Fibroblast of skin of back (primary cell): ENCODE results near the gene KCTD10. TPM values are rescaled to one million over a fixed set of nuclear protein-coding genes. Genes with fewer than 3 reads are reported as not detected.

Experiments
- DNase-seq: peaks from one replicate; pipeline ENCODE4 v3.0.0-alpha.2; 2013
- polyA plus RNA-seq, 2 experiments: library from polyadenylated mRNA; unstranded; fragments of 120-200 nt; gene quantifications; one replicate each; pipeline ENCODE4 v1.2.1, GENCODE V29; 2013; ENCODE audit not compliant: insufficient read length in 2 of 2

The KCTD10 gene, protein sequence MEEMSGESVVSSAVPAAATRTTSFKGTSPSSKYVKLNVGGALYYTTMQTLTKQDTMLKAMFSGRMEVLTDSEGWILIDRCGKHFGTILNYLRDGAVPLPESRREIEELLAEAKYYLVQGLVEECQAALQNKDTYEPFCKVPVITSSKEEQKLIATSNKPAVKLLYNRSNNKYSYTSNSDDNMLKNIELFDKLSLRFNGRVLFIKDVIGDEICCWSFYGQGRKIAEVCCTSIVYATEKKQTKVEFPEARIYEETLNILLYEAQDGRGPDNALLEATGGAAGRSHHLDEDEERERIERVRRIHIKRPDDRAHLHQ
- 99.4 TPM for polyA plus RNA-seq (2013, experiment 1 of 2; ENCODE audit: insufficient read length)
- 110 TPM for polyA plus RNA-seq (2013, experiment 2 of 2; ENCODE audit: insufficient read length)

DNA sequence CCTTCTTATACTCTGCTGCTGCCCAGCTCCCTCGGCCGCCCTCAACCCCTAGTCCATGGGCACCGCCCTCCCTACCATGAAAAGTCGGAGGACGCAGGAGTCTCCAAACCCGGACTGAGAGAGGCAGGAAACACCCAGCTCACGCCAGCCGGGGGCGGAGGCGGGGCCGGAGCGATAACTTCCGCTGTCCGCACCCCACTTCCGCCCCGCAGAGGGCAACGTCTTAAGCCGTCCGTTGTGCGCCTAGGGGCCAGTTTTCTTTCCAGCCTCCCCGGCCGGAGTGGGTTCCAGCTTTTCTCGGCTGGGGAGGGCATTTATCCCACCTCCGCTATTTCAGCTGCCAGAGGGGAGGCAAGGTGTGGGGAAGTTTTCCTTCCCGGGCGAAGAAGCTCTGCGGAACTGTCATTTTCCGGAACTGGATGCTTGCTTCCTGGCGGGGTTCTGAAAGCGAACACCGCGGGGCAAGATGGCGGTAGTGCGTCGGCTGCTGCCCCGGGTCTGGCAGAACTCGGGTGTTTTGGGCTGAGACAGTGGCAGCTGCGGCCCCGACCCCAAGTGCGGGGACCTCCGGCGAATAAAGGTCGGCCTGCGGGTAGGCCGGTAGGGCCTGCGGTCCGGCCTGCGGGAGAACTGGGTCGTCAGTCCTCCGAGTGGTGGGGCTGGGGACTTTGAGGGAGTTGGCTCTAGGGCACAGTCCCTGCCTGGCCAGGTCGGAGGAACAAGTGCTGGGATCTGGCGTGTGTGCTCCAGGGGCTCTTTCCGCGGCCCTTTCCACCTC, at the start of gene KCTD10, which contains the start of gene UBE3B:
TSS of gene KCTD10 (minus strand) at position 116 of the 778 bp plus-strand sequence. CDS start at position 78, 38 bp downstream.
TSS of gene UBE3B (plus strand) at position 450 of the 778 bp plus-strand sequence. CDS start 5,918 bp downstream, outside the sequence.
- peak; percentile 89 for DNase-seq

DNA sequence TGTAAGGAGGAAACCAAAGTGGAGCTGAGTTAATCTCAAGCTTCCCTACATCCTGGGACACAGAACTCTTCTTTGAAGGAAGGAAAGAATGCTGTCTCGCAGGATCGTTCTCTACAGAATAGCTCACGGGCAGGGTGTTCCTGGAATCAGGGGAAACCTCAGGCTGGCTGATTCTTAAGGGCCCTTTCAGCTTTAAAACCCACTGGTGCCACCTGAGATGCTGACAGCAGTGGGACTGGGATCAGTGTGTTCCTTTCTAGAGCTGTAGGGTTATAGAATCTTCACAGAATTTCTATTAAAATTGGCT, 48.1 kb upstream of the KCTD10 start:
- DNase-seq = no peak

DNA sequence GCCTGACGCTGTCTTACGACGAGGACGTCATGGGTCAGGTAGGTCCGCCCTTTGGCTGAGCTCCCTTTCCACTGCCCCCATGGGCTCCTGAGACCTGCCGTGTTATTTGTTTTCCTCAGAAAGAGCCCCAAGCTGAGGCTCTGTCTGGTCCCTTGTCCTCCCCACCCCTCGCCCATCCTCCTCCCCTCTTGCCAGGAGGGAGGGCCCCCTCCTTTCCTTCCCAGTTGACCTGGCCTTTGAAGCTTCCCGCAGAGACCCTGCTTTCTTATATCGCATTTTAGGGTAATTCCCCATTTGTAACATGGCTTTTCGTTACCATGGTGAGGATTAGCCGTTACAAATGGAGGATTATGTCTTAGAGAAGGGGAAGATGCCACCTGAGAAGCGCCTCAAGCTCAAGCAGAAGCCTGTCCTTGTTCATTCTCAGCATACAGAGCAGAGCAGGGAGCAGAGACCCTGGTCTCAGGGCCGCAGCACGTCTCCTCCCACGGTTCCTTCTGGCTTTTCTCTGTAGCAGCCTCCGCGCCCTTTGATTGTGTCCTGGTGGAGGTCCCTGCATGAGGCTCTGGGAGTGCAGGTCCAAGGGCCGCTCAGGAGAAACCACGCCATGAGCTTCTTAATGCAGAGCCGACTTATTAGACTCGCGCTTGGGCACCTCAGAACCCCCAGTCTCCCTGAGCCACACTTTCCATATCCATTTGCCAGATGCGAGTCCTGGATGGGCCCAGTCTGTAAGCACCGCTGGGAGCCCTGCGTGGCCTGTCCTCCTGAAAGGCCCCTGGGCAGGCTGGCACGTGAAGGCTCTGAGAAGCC, 47.6 kb upstream of the KCTD10 start:
- DNase-seq = no peak

DNA sequence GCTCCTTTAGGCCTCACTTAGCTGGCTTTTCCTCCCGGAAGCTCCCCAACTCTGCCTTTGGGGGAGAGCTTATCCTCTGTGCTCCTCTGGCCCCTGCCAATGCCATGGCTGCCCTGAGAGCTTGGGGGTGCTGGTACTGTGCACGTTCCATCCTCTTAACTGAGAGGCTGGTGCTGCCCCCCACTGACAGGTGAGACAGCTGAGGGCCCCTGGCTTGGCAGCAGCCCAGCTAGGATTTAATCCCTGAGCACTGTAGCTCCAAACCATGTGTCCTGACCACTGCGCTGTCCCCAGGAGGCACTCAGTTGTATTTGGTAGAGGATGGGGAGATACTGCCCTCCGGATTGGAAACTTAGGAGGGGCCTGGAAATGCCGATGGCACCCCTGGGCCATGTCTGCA, 46.4 kb upstream of the KCTD10 start:
- no peak for DNase-seq

DNA sequence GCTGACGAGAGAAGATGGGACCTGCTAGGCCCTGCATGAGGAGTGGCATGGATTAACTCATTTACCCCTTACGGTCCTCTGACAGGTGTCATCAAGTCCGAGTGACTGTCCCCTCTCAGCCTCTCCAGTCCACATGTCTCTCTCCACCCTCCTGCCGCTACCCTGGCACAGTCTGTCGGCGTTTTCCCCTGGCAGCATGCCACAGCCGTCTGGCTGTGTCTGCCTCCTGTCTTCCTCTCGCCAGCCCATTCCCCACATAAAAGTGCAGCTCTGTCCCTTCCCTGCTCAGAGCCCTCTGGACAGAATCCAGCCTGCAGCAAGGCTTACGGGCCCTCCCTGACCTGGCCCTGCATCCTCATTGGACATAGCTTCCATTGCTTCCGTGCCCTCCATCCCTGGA, 46.0 kb upstream of the KCTD10 start:
- DNase-seq = no peak

DNA sequence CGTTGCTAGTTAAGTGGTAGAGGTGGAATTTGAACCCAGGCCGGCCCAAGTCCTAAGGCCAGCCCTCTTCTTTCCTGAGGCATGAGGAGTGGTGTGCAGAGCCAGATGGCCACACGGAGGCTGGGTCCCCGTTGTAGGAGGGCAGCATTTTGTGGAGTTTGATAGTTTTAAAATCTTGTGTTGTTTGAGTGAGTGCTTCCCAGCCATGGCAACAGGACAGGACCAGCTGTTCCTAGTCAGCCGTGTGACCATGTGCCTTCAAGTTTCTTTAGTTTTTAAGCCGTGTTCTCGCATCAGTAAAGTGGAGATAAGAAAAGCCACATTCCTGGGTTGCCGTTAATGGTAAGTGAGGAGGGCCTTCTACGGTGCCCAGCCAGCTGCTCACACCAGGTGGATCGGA, 44.7 kb upstream of the KCTD10 start:
- no peak for DNase-seq

DNA sequence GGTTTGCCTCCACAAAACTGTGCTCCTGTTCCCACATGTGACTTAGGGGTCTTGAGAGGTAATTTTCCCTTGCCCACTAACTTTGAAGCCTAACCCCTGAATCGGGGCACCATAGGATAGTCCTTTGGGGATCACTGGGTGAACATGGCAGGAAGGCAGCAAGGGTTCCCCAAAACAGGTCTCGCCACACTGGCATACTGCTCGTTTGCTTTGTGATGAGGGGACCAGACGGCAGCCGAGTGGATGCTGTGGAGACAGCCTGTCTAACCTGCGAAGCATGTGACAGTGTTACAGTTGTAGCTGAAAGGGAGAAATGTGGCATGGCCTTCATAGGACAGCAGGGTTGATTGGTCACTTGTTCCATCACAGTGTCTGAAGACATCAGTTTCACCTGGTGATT, 42.7 kb upstream of the KCTD10 start:
- no peak for DNase-seq

DNA sequence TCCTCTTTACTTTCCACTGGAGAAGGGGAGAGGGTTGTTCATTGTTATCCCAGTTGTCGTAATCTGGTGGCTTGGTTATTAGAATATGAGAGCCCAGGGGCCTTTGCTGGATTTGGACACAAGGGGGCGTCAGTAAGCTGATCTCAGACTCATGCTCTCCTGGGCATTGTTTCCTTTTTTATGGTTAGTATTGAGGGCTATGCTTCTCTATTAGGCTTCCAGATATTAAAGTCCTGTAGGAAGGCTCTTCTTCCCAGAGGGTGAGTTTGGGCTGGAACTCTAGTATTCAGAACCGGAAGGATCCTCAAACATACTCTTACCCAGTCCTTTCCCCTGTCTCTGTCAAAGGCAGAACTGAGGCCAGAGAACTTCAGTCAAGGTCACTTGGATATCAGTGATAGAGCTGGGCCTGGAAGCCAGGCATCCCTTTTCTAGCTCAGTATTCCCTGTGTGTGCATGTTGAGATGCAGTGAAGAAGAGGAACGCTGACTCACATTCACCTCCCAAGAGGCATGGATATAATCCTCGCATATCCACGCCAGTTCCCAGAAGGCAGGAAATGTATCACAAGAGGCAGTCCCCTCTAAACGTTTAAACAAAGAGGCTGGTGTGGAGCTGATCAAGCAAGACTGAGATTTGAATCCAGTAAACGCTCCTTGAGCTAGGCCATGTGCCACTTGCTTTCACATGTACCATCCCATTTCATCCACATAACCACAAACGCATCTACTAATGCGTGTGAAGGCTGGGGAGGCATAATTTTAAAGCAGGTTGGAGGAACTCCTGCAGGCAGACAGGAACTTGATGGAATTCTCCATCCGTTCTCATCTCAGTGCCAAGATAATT, 41.9 kb upstream of the KCTD10 start:
- DNase-seq = peak; percentile 94

DNA sequence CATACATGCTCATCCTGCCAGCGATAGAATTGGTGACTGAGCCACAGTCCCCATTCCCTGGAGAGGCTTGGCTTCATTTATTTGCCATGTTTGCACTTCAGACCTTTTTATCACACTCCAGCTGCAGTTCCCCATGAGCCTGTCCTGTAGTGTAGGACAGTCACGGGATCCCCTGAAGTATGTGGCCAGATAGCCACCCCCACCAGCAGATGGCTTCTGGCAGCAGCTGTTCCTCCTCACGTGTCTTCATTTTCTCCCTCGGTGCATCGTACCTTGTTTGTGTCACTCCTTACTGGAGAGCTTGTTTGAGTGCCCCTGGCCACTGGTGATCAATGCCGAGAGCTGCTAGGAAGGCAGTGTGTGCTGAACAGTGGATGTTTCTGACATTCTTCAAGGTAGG, 40.5 kb upstream of the KCTD10 start:
- no peak for DNase-seq

DNA sequence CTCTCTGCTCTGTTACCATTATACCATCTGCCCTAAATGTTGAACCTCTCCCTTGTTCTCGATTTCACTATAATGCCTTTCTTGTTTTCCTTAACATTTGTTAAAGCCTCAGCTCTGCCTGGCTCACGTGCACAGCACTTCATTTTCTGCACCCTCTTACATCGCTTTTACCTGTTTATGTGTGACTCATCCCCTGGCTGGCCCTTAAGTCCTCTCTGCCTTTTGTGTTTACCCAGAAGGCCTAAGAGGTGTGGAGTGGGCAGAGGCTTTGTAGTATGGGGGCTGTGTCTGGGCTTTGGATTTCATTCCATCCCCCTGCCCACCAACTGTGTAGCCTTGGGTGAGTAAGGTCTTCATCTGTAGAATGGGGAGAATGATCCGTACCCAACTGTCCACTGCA, 36.9 kb upstream of the KCTD10 start:
- no peak for DNase-seq

DNA sequence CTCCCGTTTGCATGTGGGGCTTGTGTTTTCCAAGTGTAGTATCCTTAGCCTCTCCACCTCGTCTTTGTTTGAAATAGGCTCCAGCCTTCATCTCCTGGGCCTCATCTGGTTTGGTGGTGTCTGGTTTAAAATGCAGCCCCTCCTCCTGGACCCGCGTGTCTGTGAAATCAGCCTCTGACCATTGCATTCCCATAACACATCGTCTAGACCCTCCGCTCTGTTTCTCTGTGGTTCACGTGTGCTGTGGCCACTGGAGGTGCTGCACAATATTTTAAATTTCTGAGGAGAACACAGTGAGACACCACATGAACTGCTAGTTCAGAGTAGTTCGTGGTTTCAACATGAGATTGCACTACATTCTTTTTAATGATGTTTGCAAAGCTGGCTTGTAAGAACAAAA, 36.0 kb upstream of the KCTD10 start:
- DNase-seq = no peak

DNA sequence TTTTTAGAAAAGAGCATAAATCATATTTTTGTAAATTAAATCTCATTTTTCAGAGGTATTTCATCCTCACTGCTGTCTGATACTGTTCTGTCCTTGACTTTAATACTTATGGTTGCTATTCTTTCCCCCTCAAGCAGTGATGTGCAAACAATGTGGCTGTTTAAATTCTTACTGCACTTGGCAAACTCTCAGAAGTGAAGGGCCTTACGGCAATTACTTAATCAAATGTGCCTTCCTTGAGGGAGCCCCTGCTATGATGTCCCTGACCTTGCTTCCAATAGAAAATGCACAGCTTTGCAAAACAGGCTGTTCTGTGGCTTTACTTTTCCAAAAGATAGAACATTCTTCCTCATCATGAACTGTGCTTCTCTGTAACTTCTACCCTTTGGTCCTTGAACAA, 35.5 kb upstream of the KCTD10 start:
- no peak for DNase-seq

DNA sequence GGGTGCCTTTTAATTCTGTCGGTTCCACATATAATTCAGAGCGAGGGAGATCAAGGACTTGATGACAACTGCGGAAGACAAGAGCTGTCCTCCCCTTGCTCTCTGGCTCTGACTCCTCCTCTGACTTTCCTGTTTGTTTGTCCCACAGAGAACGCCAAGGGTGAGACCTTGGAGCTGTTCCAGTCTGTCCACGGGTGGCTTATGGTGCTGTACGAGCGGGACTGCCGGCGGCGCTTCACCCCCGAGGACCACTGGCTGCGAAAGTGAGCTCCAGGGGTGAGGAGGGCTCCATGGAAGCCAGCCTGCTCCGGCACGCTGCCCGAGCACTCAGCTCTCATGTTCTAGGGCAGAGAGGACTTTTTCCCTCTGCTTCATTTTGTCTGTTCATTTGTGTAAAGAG, 33.1 kb upstream of the KCTD10 start:
- no peak for DNase-seq

DNA sequence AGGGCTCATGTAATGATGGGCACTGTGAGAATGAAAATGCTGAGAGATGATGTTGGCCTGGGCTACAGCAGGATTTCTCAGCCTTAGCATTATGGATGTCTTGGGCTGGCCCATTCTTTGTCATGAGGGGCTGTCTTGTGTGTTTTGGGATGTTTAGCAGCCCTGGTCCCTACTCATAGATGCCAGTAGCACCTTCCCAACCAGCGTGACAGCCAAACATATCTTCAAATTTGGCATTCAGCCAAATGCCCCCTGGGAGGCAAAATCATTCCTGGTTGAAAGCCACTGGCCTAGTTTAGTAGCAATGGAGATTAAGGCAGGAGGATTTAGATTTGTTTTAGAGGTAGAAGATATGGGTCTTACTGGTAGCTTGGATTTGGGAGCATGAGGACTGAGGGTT, 27.0 kb upstream of the KCTD10 start:
- DNase-seq = no peak

DNA sequence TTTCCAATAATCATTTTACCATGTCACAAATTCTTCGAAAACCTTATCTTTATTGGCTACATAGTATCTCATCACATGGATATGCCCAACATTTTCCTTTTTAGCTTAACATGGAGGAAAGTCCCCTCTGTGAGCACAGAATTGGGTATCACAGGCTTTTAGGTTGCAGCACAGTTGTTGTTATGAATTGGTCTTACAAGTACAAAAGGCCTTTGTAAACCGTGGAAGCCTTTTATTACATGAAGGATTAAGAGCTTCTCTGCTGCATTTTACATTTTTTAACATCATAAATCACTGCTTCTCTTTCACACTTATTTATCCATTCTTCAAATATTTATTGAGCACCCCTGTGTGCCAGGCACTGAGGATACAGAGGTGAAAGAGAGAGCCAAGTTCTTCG, 26.5 kb upstream of the KCTD10 start:
- no peak for DNase-seq

DNA sequence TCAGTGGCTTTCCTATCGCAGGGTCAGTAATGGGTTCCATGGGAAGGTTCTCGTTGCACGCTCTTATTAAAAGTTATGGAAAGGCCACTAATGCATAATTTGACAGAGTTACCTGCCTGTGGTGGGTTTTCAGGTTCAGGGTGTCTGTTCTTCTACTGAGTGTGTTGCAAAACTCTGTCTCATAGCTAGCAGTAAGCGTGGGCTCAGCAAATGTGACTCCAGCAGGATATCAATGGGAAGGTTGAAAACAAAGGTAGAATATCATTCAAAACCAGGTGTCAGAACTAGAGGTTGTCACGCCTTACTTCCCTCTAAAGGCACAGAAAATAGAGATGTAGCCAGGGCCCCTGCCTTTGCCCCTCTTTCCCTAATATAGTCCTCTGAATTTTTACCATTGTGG, 25.2 kb upstream of the KCTD10 start:
- no peak for DNase-seq

DNA sequence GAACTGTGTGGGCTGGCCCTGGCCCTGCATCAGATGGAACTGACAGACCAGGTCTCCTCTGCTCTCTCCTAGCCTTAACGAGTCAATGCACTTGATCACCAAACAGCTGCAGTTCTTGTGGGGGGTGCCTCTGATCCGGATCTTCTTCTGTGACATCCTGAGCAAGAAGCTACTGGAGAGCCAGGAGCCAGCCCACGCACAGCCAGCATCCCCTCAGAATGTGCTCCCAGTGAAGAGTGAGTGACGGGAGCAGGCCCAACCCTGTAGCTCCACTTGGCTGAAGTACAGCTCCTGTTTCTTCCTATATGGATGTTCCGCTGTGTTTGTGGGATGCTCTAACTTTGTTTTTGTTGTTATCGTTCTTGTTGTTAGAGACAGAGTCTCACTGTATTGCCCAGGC, 24.2 kb upstream of the KCTD10 start:
- DNase-seq = no peak

DNA sequence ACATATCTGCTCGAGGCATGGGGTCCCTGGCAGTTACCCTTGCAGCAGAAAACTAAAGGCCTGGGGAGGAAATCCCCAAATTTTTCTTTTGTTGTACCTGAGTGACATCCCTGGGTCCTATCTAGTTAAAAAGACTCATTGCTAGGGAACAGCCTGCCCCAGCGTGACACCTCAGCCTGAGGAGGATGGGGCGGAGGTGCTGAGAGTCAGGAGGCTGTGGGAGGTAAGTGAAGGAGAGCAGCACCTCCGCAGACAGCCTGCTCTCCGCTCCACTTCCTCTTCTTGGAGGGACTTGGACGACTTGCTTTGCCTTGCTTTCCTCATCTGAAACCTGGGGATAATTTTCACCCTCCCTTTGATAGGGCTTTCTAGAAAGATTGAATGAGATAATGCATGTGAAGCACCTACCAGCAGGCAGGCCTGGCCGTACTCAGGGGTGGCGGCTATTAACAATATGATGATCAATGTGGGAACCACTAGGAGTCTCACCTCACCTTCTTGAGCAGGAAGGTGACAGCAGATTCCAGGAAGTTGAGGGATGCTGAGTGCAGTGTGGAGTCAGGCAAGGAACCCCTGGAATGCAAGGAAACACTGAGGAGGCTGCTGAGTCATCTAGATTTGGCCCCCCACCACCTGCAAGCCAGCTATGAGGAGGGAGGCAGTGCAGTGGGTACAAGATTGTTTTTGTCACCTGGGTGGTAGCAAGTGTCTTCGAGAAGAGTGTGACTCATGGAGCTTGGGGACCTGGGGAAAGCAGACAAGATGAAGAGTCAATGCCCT, 23.5 kb upstream of the KCTD10 start:
- DNase-seq = no peak

DNA sequence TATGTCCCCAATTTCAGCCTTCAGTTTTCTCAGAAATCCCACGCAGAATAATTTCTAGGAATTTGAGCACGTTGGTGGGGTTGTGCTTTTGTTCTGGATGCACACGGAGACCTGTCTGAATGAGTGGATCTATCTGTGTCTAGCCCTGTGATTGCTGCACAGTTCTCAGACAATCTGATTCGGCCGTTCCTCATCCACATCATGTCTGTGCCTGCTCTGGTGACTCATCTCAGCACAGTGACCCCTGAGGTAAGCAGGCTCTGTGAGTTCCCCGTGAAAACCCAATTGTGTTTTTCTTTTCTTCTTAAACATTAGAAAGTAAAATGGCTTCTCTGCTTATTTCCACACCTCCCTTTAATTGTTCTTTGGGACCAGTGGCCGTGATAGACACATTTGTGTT, 20.6 kb upstream of the KCTD10 start:
- DNase-seq = peak; percentile 7

DNA sequence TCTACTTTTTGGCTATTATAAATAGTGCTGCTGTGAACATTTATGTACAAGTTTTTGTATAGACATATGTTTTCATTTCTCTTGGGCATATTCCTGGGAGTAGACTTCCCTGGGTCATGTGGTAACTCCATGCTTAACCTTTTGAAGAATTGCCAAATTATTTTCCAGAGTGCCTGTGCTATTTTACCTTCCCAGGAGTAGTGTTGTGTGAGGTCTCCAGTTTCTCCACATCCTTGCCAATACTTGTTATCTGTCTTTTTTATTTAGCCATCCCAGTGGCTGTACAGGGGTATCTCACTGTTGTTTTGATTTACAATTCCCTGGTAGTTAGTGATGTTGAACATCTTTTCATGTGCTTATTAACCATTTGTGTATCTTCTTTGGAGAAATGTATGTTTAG, 19.2 kb upstream of the KCTD10 start:
- no peak for DNase-seq

DNA sequence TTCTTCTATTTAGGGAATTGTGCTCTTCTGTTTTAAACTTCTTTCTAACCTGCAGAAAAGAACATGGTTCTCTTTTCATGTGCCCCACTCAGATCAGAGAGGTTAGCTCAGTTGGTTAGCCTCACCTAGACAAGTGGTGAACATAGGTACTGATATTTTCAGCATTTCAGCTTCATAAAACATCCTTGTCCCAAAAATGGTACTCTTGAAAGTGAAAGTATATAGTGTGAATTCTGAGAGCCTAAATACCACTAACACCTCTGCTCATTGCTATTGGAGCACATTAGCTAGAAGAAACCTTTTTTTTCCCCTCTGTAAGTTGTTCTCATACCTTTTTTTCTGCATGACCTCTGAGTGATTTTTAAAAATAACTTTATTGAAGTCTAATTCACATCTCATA, 17.9 kb upstream of the KCTD10 start:
- DNase-seq = no peak
